Measurements from ENCODE around the gene IL34.

- TF ChIP-seq GATA1 (IDR thresholded peaks at IDR 0.05; ENCODE audit: low read depth, low read length) = no peak
- no peak for TF ChIP-seq POLR2A (IDR thresholded peaks at IDR 0.05; ENCODE audit: low read length)
Measured at GRCh38 chr16:70652322-70652721, 6.0 kb downstream of the IL34 start.

Measured in erythroblast (primary cell).